Amniotic epithelial cell (primary cell): Measurements from ENCODE around the gene HHATL.

ENCODE experiments used
- DNase-seq: peaks from one replicate; pipeline ENCODE4 v3.0.0-alpha.2; 2010; ENCODE audit warnings: low read depth

Gene HHATL

DNA sequence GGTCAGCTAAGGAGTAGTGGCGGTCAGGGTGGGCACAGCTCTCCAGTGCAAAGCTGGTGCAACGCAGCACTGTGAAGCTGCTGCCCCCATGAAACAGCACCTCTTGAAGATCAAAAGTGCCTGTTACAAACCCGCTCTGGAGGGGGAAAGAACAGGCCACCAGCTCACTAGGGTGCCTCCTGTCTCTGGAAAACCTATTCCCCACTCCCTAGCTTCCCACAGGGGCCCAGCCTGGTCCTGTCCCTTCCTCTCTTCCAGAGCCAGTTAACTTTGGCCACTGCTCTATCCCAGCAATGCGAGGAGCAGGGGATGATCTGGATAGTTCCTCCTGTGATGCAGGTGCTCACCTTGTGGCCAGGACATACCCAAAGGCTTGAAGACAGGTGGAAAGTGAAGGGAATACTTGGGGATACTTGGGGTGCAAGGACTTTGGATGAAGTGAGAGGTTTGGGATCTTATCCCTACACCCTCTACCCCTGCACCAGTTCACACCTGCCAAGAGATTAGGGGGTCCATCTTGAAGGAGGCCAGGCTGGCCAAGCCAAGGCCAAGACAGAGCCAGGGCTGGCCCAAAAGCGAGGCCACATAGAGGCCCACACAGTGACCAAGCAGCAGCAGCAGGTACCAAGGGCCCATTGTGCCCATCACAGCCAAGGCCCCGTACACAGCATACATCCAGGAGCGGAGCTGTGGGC is 4.2 kb downstream of the HHATL start:
- DNase-seq, result no peak

DNA sequence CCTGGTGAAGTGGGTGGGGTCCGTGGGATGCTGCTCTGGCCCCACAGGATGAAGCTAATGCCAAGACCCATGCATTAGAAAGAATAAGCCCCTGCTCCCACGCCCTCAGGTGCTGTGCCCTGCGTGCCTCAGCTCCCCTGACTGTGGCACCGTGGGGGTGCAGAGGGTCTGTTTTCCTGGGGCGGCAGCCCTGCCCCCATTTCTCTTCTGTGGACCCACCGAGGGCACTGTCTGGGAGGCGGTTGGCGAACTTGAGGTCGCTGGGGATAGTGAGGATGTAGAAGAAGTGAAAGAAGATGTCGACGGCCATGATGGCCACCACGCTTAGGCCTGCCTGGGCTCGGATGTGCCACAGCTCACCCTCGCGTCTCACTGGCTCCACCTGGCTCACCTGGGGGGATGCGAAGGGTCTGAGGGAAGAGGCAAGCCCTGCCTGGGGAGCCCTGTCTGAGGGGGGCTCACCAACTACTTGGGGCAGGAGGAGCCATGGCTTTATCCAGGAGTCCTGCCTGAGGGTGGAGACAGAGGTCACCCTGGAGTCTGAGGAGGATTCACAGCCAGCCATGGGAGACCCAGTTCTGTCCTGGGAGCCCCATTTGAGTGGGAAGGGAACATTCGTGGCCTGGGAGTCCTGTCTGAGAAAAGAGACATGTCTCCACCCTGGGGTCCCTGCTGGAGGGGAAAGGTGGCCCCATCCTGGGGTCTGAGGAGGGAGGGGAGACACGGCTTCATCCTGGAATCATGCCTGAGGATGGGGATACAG is 5.1 kb downstream of the HHATL start:
- no peak for DNase-seq

DNA sequence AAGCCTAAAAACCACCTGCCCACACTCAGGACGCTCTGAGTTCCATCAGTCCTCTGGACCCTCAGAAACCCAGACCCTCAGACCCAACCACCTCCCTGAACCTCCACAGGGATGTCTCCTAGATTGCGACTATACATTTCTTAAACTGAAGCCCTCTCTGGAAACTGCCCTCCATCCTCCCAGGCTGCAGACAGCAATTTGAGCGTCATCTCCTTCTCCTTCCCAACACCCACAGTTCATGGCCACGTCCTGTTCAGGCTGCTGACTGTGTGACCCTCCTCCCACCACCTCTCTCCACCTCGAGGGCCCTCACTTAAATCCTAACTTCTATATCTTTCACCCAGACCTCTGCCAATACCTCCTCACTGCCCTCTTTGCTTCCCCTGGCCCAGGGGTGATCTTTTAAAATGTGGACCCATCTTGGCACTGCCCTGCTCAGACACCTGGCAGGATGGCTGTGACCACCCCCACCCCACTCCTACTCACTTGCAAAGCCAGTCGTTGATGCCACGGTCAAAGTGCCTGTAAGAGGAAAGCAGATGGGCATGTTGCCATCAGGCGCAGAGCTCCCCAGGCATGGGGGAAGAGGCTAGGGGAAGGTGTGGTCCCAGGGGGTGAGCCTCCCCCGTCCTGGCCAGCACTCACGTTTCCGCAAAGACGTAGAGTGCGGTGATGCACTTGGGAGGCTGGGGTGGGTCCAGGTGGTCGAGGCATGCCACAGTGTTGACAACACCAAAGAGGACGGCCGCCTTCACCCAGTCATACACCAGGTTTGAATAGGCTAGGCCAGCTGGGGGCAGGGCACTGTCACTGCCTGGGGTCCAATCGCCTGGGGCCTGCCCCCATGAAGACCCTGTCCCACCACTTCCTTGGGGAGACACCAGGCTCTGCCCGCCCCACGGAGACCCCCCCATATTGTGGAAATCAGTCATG is 6.0 kb downstream of the HHATL start:
- no peak for DNase-seq

DNA sequence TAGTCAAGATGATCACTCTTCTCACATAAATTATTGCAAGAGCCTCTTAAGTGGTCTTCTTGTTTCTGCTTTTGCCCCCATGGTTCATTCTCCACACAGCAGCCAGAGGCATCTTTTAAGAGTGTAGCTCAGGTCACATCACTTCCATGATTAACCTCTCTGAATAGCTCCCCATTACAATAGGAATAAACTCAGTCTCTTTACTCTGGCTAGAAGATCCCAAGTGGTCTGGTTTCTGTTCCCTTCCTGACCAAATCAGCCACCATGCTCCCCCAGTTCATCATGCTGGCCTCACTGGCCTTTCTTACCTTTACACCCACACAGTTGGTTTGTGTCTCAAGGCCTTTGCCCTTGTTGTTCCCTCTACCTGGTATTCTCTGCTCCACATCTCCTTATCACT is 8.2 kb downstream of the HHATL start:
- DNase-seq, result no peak

DNA sequence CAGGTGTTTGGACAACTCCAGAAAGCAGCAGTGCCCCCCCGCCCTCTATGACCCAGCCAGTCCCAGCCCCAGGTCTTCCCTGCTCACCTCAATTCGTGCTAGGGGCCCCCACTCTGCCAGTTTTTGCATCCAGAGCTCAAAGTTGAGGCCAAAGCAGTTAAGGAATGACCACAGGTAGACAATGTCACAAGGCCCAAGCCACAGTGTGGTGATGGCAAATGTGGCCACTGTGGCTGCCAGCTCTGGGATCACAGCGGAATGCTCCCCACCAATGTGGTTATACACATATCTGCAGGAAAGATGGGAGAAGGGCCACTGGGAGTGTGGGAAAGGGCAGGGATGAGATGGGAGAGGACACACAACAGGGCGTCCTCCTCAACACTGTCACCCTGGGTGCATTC is 9.1 kb downstream of the HHATL start:
- DNase-seq, result no peak

DNA sequence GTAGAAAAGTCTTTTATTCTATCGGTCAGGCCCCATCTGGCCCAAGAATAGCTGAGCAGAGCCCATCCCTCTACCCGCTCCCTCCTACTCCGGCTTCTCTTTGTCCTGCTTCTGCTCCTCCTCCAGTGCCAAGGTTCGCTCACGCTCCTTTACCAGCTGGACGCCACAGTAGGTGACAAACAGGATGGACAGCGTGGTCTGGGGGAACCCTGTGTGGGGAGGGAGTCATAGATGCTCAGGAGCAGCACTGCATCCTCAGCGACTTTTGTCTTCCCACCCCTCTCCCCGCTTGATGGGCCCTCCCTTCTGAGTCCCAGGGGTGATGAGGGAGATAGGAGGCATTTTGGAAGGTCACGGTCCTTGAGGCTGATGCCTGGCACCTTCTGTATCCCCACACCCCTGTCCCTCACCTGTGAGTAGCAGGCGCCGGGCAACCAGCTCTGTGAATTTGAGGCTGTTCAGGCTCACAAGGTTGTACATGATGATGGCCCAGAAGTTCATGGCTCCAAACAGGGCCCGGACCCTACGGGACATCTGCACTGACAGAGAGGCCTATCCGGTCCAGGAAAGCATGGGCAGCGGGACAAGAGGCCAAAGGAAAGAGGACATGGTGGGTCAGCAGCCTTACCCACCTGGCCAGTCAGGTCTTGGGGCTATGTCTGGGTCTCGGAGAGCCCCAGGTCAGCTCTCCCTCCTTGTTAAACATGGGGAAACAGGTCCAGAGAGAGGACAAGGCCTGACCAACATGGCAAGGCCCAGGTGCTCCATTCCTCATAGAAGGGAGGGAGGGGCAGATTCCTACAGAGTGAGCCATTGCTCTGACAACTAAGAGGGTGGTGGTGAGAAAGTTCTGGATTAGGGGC is 9.7 kb downstream of the HHATL start:
- no peak for DNase-seq

DNA sequence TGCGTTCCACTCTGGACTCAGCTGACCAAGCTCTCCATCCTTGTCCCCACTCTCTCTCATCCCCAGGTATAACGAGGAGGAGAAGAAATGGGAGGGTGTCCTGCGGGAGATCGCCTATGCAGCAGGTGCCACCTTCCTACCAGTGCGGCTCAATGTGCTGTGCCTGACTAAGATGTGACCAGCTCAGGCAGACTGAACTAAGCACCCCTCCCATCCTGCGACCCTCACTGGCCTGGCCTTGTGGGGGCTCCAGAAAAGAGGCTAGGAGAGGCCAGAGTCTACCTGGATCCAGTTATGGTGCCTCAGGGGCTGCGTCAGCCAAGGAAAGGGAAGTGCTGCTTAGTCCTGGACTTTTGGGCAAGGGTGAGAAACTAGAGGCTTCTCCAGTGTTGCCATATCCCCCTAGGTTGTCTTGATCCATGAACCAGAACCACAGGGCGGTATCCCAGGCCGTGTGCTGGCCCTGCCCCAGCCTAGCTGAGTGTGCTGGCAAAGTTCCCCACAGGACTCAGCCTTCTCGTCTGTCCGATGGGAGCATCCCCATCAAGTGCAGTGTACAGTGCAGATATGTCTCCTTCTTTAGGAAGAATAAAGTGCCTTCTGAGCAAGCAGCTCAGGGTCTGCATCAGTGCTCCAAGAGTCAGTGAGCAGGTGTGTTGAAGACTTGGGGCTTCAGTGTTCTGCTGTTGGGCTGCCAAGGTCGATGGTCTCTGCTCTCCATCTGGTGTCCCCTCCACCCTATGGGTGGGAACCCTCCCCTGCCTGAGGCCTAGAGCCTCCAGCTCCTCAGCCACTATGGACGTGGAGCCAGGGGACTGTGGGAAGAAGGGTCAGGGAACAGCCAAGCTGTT is 10.6 kb downstream of the HHATL start:
- DNase-seq, result no peak

DNA sequence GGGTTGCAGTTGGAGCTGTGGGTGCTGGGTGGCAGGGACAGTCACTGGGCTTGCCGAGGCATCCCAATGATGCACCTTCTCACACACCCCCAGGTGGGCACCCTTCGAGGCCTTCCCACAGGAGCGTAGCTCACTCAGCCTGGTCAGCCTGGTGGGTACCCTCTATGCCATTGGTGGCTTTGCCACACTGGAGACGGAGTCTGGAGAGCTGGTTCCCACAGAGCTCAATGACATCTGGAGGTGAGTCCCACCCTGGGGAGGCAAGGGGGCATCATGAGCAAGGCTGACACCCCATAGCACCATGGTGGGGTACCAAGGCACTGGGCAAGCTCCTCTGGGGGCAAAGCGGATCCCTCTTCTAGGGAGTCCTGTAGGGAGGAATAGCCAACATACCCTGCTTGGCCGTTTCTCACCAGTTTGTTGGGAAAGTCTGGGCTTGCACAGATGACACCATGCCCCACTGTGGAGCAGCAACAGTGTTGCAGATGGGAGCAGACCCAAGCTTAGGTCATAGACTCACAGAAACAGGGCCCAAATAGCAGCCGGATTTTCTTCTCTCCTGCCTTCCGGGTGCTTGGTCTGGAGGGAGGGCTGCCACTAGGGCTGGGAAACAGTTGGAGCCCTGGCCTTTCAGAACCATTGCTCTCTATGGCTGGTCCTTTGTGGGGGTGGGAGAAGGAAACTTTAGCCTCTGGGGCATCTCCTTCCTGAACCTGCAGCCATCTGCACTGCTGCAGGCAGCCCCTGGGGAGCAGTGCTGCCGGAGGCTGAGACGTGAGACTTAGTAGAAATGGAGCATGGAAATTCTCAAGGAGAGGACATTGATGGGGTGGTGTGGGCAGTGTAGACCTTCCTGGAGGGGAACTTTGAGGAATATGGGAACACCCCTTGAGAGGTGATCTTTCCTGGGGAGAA is 11.6 kb downstream of the HHATL start:
- DNase-seq, result no peak

DNA sequence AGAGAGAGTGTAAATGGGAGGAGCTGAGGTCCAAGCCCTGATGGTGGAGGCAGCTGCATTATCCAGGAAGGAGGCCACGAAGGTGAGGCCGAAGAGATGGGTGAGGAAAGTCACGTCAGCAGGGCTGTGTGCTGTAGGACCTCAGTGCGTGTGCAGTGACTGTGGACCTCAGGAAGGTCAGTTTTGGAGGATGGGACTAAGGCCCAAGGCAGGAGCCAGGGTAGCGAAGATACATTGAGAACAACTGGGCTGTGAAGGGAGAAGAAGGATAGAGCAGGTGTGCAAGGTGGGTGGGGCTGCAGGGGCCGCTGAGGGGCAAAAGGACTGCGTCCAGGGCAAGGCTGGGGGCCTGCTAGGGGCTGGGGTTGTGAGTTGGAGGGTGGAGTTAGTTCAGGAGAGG is 12.4 kb downstream of the HHATL start:
- no peak for DNase-seq

DNA sequence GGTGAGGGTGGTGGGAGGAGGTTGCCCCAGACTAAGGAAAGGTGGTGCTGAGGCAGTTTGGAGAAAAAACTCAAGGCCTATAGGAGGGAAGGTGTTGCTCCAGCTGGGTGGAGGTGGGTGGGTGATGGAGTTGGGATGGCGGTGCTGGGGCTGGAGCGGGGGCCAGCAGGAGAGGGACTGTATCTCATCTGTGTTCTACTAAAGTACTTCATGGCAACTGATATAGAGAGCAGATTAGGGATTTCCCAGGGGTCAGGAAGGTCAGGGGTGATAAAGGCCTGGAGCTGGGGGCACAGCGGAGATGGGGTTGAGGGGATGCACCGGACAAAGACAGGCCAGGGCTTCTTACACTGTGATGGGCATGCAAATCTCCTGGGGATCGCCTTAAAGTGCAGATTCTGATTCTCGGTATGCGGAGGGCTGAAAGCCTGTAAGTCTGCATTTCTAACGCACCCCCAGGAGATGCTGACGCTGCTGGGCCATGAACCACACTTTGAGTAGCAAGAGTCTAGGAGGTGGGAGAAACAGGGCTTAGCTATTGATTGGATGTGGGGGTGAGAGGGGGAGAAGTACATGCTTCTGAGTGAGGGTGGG is 13.1 kb downstream of the HHATL start:
- no peak for DNase-seq

DNA sequence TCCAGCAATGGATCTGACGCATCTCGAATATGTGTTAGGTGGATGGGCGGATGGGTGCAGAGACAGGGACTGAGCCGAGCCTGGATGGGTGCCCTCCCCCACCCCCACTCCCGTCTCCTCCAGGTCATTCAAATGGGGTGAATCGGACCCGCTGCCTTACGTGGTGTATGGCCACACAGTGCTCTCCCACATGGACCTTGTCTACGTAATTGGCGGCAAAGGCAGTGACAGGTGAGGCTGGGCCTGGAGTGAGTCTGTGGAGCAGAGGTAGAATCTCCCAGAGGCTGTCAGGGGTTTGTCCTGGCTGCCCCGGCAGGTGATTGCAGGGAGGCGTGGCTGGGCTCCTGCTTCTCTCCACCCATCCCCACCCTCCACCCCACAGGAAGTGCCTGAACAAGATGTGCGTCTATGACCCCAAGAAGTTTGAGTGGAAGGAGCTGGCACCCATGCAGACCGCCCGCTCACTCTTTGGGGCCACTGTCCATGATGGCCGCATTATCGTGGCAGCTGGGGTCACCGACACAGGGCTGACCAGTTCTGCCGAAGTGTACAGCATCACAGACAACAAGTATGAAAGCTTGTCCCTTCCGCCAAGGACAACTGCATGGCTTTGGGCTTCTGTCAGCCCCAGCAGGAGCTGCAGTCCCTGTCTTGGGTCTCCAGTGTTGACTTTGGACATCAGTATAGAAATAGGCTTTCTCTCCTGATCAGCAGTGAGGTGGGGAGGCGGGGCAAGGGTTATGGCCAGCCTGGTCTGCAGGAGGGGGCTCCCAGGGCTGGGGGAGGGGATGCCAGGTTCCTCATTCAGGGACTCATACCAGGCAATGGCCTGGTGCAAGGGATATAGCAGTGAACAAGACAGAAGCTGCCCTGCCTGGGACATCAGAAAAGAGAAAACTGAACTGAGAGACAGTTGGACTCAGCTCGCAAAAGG is 13.8 kb downstream of the HHATL start:
- DNase-seq, result no peak

DNA sequence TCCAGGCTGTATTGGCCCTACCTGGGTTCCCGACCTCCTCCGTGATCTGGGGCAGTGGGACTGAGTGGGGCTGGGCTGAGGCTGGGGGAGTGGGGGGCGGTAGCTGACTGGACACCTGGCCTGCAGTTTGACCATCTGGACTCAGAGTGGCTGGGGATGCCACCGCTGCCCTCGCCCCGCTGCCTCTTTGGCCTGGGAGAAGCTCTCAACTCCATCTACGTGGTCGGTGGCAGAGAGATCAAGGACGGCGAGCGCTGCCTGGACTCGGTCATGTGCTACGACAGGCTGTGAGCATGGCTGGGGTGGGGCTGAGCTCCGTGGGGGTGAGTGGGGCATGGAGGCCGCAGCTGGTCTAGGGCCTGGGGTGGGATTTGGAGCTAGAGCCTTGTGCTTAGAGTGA is 14.6 kb downstream of the HHATL start:
- no peak for DNase-seq

DNA sequence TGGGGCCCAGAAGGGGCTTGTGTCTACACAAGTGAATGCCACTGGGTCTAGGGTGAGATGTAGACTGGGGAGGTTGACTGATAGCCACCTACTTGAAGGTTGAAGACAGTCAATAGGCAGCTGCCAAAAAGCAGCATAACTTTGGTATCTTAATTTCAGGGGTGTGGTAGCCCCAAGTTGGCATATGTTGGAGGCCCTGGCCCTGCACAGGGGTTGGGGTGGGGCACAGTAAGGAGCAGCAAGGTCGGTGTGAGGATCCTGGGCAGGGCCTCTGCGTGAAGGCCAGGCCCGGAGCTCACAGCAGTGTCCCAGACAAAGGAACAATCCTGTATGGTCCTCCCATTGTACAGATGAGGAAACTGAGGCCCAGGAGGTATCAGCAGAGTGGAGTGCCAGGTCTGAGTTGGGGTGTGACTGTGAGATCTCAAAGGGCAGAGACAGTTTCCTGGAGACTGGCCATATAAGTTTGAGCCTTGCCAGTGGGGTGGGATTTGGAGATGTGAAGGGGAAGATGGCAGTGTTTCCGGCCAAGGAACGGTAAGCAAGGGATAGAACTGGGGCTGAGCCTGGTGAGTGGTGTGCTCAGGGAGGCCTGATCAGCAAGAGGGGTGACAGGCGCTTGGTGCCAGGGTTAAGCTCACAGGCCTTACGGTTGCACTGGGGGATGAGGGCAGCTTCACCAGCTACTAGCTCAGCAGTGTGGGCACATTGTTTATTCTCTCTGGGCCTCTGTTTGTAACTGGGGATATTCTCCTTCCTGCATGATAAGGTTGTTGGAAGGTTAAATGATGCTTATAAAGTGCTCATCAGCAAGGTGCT is 15.6 kb downstream of the HHATL start:
- no peak for DNase-seq

DNA sequence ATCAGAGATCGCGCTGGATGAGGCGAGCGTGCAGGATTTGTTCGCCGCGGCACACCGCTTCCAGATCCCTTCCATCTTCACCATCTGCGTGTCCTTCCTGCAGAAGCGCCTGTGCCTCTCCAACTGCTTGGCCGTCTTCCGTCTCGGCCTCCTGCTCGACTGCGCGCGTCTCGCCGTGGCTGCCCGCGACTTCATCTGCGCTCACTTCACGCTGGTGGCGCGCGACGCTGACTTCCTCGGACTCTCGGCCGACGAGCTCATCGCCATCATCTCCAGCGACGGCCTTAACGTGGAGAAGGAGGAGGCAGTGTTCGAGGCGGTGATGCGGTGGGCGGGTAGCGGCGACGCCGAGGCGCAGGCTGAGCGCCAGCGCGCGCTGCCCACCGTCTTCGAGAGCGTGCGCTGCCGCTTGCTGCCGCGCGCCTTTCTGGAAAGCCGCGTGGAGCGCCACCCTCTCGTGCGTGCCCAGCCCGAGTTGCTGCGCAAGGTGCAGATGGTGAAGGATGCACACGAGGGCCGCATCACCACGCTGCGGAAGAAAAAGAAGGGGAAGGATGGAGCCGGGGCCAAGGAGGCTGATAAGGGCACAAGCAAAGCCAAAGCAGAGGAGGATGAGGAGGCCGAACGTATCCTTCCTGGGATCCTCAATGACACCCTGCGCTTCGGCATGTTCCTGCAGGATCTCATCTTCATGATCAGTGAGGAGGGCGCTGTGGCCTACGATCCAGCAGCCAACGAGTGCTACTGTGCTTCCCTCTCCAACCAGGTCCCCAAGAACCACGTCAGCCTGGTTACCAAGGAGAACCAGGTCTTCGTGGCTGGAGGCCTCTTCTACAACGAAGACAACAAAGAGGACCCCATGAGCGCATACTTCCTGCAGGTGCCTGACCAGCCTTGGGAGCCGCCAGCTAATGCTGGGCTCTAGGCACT is 16.4 kb downstream of the HHATL start:
- DNase-seq, result no peak

DNA sequence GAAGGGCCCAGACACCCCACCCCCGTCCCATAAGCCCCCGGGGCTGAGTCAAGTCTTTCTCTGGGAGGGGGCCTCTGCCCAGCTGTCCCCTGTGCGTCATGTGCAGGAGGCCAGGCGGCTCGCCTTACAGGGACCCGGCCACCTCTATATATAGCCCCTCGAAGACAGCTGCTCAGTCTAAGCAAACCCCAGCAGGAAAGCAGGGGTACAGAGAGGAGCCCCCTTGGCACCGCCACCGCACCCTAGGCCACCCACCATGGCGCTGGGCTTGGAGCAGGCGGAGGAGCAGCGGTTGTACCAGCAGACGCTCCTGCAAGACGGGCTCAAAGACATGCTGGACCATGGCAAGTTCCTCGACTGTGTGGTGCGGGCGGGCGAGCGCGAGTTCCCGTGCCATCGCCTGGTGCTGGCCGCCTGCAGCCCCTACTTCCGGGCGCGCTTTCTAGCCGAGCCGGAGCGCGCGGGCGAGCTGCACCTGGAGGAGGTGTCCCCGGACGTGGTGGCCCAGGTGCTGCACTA is 17.2 kb downstream of the HHATL start, which contains the start of gene KLHL40:
TSS of gene KLHL40 (plus strand) at position 175 of the 519 bp plus-strand sequence. CDS start at position 257, 82 bp downstream.
- DNase-seq, result no peak
